ENCODE data around the gene MARCHF10.
"Not testable (repeated sequence)": the region's sequence is repeated elsewhere in the genome, so short reads cannot be mapped to it uniquely, and the experiment has no call there.

Gene MARCHF10

DNA sequence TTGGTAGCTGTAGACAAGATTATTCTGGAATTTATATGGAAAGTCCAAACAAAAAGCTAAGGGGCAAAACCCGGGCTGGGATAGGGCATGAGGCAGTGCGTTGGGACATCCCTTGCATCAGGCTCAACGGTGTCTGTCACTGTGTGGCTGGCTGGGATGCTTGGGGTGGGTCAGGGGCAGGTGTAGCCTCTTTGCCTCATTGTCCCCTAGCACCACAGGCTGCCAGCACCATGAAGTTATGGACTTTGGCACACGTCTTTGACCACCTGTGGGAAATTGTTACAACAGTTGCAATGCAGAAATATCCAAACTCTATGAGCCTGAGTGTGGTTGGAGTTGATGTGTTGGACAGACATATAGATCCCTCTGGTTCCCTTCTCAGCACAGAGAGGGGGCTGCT, 32.8 kb upstream of the MARCHF10 start:
- WGBS, 2 experiments = 91% methylated on average over 4 of the region's 4 CpGs
- Histone ChIP-seq H3K9me3 (ENCODE audit: control insufficient read depth, low read length) (no peaks in the 10 kb centered on the region), H3K27ac (ENCODE audit: insufficient read depth, low read depth, low read length, poor library complexity, severe bottlenecking) (no peak overlapping the region), H3K36me3 (ENCODE audit: control insufficient read depth, insufficient read depth, low read length) (no peaks in the 10 kb centered on the region), H3K4me3 (ENCODE audit: insufficient read depth, low read depth, low read length) (no peak overlapping the region), H3K27me3 (ENCODE audit: control insufficient read depth, insufficient read depth, low read length, poor library complexity, severe bottlenecking) (no peaks in the 10 kb centered on the region), H3K4me1 (ENCODE audit: control insufficient read depth, insufficient read depth, low read length) (no peaks in the 10 kb centered on the region)

DNA sequence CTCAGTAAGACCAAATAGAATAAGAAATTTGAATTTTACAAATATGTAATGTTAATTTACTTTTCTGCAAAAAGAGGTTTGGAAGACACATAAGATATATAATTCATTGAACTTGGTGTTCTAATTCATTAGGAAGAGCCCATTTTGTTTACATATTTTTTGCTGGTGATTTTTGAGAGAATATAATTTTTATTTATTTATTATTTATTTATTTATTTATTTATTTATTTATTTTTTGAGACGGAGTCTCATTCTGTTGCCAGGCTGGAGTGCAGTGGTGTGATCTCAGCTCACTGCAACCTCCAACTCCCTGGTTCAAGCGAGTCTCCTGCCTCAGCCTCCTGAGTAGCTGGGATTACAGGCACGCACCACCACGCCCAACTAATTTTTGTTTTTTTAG, 25.7 kb upstream of the MARCHF10 start:
- not testable (repeated sequence) for H3K27ac ChIP-seq (ENCODE audit: insufficient read depth, low read depth, low read length, poor library complexity, severe bottlenecking); H3K9me3 ChIP-seq (ENCODE audit: control insufficient read depth, low read length); H3K4me3 ChIP-seq (ENCODE audit: insufficient read depth, low read depth, low read length); H3K36me3 ChIP-seq (ENCODE audit: control insufficient read depth, insufficient read depth, low read length); H3K27me3 ChIP-seq (ENCODE audit: control insufficient read depth, insufficient read depth, low read length, poor library complexity, severe bottlenecking); H3K4me1 ChIP-seq (ENCODE audit: control insufficient read depth, insufficient read depth, low read length)
- 82 to 84% methylated on average over 4 of the region's 4 CpGs for WGBS, 2 experiments

DNA sequence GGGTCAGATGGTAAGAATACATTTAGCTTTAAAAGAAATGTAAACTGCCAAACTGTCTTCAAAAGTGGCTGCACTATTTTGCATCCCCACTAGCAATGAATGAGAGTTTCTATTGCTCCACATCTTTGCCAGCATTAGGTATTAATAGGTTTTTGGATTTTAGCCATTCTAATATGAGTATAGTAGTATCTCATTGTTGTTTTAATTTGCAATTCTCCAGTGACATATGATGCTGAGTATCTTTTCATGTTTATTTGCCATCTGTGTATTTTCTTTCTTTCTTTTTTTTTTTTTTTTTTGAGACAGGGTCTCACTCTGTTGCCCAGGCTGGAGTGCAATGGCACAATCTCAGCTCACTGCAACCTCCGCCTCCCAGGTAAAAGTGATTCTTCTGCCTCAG, 24.3 kb upstream of the MARCHF10 start:
- no peaks in the 10 kb centered on the region for H3K36me3 ChIP-seq (ENCODE audit: control insufficient read depth, insufficient read depth, low read length)
- H3K27ac ChIP-seq (ENCODE audit: insufficient read depth, low read depth, low read length, poor library complexity, severe bottlenecking) = no peak overlapping the region
- H3K27me3 ChIP-seq (ENCODE audit: control insufficient read depth, insufficient read depth, low read length, poor library complexity, severe bottlenecking) = no peaks in the 10 kb centered on the region
- no peaks in the 10 kb centered on the region for H3K9me3 ChIP-seq (ENCODE audit: control insufficient read depth, low read length)
- 82 to 86% methylated on average over 1 of the region's 1 CpG for WGBS, 2 experiments
- no peaks in the 10 kb centered on the region for H3K4me1 ChIP-seq (ENCODE audit: control insufficient read depth, insufficient read depth, low read length)
- no peak overlapping the region for H3K4me3 ChIP-seq (ENCODE audit: insufficient read depth, low read depth, low read length)

DNA sequence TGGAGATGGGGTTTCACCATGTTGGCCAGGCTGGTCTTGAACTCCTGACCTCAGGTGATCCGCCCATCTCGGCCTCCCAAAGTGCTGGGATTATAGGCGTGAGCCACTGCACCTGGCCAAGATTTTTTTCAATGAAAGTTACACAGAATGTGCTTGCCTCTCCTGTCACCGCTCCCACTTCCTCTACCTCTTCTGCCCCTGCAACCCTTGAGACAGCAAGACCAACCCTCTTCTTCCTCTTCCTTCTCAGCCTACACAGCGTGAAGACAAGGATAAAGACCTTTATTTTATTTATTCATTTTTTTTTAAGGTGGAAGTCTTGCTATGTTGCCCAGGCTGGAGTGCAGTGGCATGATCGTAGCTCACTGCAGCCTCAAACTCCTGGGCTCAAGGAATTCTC, 23.0 kb upstream of the MARCHF10 start:
- 93 to 95% methylated on average over 5 to 6 of the region's 6 CpGs for WGBS, 2 experiments
- not testable (repeated sequence) for H3K9me3 ChIP-seq (ENCODE audit: control insufficient read depth, low read length); H3K36me3 ChIP-seq (ENCODE audit: control insufficient read depth, insufficient read depth, low read length); H3K27ac ChIP-seq (ENCODE audit: insufficient read depth, low read depth, low read length, poor library complexity, severe bottlenecking); H3K4me1 ChIP-seq (ENCODE audit: control insufficient read depth, insufficient read depth, low read length); H3K4me3 ChIP-seq (ENCODE audit: insufficient read depth, low read depth, low read length); H3K27me3 ChIP-seq (ENCODE audit: control insufficient read depth, insufficient read depth, low read length, poor library complexity, severe bottlenecking)

DNA sequence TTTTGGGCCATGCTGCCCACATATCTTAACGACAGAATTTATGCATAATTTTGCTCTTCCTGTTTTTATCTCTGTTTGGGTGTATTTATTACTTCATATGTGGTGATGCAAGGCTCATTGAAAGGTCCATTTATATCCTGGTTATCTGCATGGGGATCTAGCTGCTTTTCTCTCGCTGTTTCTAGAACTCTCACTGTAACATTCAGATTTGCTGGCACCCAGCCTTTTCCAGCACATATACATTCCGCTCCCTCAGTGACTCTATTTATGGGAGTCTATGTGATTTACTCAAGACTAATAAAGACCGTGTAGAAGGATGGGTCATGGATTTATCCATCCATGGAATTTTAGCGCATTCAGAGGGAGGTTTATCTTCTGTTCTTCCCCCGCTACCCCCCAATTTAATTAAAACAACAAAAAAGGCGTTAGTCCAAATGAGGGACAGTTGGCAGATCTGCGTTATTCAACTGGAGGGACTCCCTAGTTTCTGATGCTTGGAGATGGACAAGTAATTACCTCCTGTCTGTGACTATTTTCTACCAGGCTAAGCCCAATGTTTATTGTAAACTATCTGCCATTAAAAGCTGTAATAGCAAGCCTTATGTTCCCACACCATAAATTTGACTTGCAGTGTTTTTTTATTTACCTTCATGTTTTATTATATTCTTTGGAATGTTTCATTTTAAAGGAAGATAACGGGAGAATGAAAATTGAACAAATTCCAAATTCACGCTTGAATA, 19.8 kb upstream of the MARCHF10 start:
- Histone ChIP-seq H3K36me3 (ENCODE audit: control insufficient read depth, insufficient read depth, low read length) (no peaks in the 10 kb centered on the region), H3K27me3 (ENCODE audit: control insufficient read depth, insufficient read depth, low read length, poor library complexity, severe bottlenecking) (no peaks in the 10 kb centered on the region), H3K4me1 (ENCODE audit: control insufficient read depth, insufficient read depth, low read length) (peaks cover 10% of the 10 kb centered on the region), H3K27ac (ENCODE audit: insufficient read depth, low read depth, low read length, poor library complexity, severe bottlenecking) (no peak overlapping the region), H3K9me3 (ENCODE audit: control insufficient read depth, low read length) (no peaks in the 10 kb centered on the region), H3K4me3 (ENCODE audit: insufficient read depth, low read depth, low read length) (no peak overlapping the region)
- 86 to 94% methylated on average over 8 to 9 of the region's 10 CpGs for WGBS, 2 experiments

DNA sequence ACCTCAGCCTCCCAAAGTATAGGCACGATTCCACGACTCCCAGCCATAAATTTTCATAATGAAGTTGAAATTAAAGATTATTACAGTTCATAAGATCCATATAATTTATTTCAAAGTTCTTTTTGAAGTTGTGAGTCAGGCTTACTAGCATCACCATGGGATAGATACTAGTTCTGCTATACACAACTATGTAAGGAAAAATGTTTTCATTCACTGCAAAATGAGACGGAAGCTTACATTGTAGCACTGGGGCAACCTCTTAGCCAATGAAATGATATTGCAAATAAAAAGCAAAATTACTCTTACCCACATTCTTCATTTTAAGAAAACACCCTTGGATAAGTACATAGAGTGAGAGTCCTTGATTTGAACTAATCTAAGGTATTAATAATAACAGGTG, 18.8 kb upstream of the MARCHF10 start:
- H3K27me3 ChIP-seq (ENCODE audit: control insufficient read depth, insufficient read depth, low read length, poor library complexity, severe bottlenecking) = no peaks in the 10 kb centered on the region
- H3K9me3 ChIP-seq (ENCODE audit: control insufficient read depth, low read length) = no peaks in the 10 kb centered on the region
- H3K4me3 ChIP-seq (ENCODE audit: insufficient read depth, low read depth, low read length) = no peak overlapping the region
- WGBS, 2 experiments = 93 to 100% methylated on average over 1 to 3 of the region's 3 CpGs
- H3K36me3 ChIP-seq (ENCODE audit: control insufficient read depth, insufficient read depth, low read length) = no peaks in the 10 kb centered on the region
- no peak overlapping the region for H3K27ac ChIP-seq (ENCODE audit: insufficient read depth, low read depth, low read length, poor library complexity, severe bottlenecking)
- peaks cover 10% of the 10 kb centered on the region for H3K4me1 ChIP-seq (ENCODE audit: control insufficient read depth, insufficient read depth, low read length)

DNA sequence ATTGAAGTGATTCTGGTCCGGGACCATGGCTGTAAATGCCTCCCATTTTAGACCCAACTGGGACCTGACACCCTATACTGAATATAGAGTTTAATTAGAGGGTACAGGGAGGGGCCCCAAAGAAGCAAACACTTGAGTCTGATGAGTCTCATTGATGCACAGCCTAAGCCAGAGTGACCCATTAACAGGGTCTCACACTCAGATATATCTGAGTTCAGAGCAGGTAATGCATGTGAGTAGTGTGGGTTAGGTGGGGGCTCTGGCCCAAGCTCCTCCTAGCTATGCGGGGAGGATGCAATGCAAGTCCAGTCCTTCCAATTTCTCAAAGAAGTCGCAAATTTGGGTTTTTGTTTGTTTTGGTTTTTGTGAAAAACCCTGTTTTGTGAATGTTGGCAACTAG, 17.1 kb upstream of the MARCHF10 start:
- no peaks in the 10 kb centered on the region for H3K36me3 ChIP-seq (ENCODE audit: control insufficient read depth, insufficient read depth, low read length)
- no peaks in the 10 kb centered on the region for H3K9me3 ChIP-seq (ENCODE audit: control insufficient read depth, low read length)
- H3K27ac ChIP-seq (ENCODE audit: insufficient read depth, low read depth, low read length, poor library complexity, severe bottlenecking) = peak overlapping the region; percentile 69
- 62 to 64% methylated on average over 3 of the region's 3 CpGs for WGBS, 2 experiments
- peak overlapping the region; percentile 4 for H3K4me3 ChIP-seq (ENCODE audit: insufficient read depth, low read depth, low read length)
- H3K27me3 ChIP-seq (ENCODE audit: control insufficient read depth, insufficient read depth, low read length, poor library complexity, severe bottlenecking) = no peaks in the 10 kb centered on the region
- H3K4me1 ChIP-seq (ENCODE audit: control insufficient read depth, insufficient read depth, low read length) = peaks cover 14% of the 10 kb centered on the region

DNA sequence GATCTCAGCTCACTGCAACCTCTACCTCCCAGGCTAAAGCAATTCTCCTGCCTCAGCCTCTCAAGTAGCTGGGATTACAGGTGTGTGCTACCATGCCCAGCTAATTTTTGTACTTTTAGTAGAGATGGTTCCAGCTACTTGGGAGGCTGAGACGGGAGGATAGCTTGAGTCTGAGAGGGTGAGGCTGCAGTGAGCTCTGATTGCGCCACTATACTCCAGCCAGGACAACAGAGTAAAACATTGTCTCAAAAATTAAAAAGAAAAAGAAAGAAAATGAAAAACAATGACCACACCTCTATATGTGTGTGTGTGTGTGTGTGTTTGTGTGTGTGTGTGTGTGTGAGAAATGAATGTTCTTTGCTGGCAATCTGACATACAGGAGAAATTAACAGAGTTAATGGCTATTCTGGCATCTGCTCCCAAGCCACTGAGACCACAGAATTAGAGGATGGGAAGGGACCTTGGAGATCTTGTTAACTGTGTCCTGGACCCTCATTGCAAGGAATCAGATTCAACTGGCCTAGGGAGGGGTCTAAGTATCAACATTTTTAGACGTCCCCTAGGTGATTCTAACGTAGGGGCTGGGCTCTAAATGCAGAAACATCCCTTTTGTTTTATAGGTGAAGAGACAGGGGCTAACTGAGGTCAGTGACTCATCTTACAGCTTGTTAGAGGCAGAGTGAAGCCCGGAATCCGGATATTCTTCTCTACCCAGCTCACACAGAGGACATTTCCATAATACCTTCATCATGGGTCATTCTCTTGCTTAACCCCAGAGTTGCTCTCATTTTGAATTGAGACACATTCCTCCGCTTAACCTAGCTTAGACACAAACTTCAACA, 16.4 kb upstream of the MARCHF10 start:
- H3K27me3 ChIP-seq (ENCODE audit: control insufficient read depth, insufficient read depth, low read length, poor library complexity, severe bottlenecking) = no peaks in the 10 kb centered on the region
- peaks cover 19% of the 10 kb centered on the region for H3K4me1 ChIP-seq (ENCODE audit: control insufficient read depth, insufficient read depth, low read length)
- peak overlapping the region; percentile 4 for H3K4me3 ChIP-seq (ENCODE audit: insufficient read depth, low read depth, low read length)
- H3K36me3 ChIP-seq (ENCODE audit: control insufficient read depth, insufficient read depth, low read length) = no peaks in the 10 kb centered on the region
- H3K27ac ChIP-seq (ENCODE audit: insufficient read depth, low read depth, low read length, poor library complexity, severe bottlenecking) = peak overlapping the region; percentile 69
- WGBS, 2 experiments = 16 to 29% methylated on average over 6 to 7 of the region's 7 CpGs
- H3K9me3 ChIP-seq (ENCODE audit: control insufficient read depth, low read length) = no peaks in the 10 kb centered on the region

DNA sequence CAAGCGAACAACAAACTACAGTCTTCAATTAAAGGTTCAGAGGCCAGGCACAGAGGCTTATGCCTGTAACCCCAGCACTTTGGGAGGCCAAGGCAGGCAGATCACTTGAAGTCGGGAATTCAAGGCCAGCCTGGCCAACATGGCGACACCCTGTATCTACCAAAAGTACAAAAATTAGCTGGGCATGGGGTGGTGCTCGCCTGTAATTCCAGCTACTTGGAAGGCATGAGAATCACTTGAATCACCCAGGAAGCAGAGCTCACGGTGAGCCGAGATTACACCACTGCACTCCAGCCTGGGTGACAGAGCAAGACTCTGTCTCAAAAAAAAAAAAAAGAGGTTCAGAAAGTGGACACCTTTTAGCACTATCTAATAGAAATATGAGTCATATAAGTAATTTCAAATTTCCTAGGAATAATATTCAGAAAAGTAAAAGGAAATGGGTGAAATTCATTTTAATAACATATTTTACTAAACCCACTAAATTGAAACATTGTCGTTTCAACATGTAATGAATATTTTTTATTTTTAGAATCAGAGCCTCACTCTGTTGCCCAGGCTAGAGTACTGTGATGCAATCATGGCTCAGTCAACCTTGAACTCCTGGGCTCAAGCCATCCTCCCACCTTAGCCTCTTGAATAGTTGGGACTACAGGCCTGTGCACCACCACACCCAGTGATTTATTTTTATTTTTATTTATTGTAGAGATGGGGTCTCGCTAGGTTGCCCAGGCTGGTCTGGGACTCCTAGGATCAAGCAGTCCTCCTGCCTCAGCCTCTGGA, 15.2 kb upstream of the MARCHF10 start:
- H3K36me3 ChIP-seq (ENCODE audit: control insufficient read depth, insufficient read depth, low read length) = no peaks in the 10 kb centered on the region
- no peak overlapping the region for H3K27ac ChIP-seq (ENCODE audit: insufficient read depth, low read depth, low read length, poor library complexity, severe bottlenecking)
- H3K4me1 ChIP-seq (ENCODE audit: control insufficient read depth, insufficient read depth, low read length) = peaks cover 22% of the 10 kb centered on the region
- H3K27me3 ChIP-seq (ENCODE audit: control insufficient read depth, insufficient read depth, low read length, poor library complexity, severe bottlenecking) = no peaks in the 10 kb centered on the region
- WGBS, 2 experiments = 92 to 94% methylated on average over 8 of the region's 8 CpGs
- no peak overlapping the region for H3K4me3 ChIP-seq (ENCODE audit: insufficient read depth, low read depth, low read length)
- H3K9me3 ChIP-seq (ENCODE audit: control insufficient read depth, low read length) = no peaks in the 10 kb centered on the region

All from ectodermal cell (in vitro differentiated cells).